Measurements from ENCODE around the gene HSP90AB1. TPM values are rescaled to one million over a fixed set of nuclear protein-coding genes. Genes with fewer than 3 reads are reported as not detected.

HSP90AB1 gene
- total RNA-seq, 3 donors from 2014 or later (not counting 1 experiment from before 2014, with no cell fraction given) = 256 to 372 (median 308) TPM

DNA sequence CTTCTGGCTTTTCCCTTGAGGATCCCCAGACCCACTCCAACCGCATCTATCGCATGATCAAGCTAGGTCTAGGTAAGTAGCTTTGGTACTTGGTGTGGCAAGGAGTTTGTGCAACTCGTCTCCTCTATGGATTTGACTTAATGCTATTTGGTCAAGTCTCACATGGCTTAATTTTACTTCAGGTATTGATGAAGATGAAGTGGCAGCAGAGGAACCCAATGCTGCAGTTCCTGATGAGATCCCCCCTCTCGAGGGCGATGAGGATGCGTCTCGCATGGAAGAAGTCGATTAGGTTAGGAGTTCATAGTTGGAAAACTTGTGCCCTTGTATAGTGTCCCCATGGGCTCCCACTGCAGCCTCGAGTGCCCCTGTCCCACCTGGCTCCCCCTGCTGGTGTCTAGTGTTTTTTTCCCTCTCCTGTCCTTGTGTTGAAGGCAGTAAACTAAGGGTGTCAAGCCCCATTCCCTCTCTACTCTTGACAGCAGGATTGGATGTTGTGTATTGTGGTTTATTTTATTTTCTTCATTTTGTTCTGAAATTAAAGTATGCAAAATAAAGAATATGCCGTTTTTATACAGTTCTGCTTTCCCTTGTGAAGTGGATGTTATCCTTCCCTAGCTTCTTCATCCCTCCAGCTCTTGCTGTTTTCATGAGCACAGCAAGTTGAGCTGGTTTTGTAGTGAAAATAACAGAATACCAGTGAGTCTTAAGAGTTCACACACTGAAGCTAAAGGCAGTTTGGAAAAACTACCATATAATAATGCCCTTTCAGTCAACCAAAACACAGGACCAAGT, 6.6 kb downstream of the HSP90AB1 start:
- Mint-ChIP-seq H3K36me3 (peaks cover 16% of the 10 kb centered on the region), H3K4me3 (peak overlapping the region; percentile 37), H3K27me3 (ENCODE audit: low read depth in 2 of 2) (no peaks in the 10 kb centered on the region)

DNA sequence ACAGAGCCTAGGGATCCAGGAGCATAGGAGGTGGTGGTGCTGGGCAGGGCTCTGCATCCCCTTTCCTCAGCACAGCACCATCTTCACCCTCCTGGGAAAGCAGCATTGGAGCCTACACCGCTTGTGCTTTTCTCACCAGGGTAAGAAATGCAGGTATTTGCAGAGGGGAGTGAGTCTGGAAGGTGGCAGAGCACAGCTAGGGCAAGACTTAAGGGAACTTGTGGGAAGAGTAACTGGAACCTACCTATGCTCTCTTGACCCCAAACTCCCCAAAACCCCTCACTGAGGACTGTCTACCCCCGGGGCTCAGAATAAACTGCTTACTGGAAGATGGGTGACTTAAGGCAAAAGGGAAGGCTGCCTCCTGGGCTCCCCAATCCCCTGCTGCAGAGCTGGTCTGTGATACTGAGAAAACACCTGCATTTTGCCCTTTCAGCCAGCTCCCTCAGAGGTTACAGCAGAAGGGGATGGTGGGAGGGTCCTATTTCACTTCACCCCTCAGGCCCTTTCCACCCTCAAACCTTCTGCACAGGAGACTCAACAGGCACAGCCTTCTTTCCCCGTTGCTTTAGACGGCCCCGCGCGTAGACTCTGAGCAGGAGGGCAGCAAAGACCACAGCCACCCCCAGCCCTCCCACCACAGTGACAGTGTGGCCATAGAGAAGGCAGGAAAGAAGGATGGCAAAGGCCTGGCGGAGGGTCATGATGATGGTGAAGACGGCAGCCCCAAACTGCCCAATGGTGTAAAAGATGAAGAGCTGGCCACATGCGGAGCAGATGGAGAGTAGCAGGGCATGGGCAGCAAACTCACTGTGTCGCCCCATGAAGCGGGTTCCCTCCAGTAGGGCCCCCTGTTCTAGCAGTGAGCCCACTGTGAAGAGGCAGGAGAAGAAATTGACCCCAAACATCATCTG, 7.5 kb downstream of the HSP90AB1 start:
- Mint-ChIP-seq H3K36me3 (peaks cover 10% of the 10 kb centered on the region), H3K27ac (peak overlapping the region; percentile 90 to 97), H3K27me3 (ENCODE audit: low read depth in 2 of 2) (no peaks in the 10 kb centered on the region), H3K9me3 (no peaks in the 10 kb centered on the region), H3K4me1 (peaks cover 55 to 66% of the 10 kb centered on the region in 2 donors), H3K4me3 (peak overlapping the region; percentile 86)
- TF ChIP-seq CTCF (IDR thresholded peaks at IDR 0.05) = no peak
- H3K4me3 ChIP-seq (ENCODE audit: low read length) = no peak overlapping the region
- peaks cover 23% of the 10 kb centered on the region for H3K4me1 ChIP-seq (ENCODE audit: control insufficient read depth, insufficient read depth, low read length)
- H3K36me3 ChIP-seq (ENCODE audit: control insufficient read depth, insufficient read depth, low read length) = peaks cover 63% of the 10 kb centered on the region
- H3K27ac ChIP-seq (ENCODE audit: low read length) = no peak overlapping the region
- intact Hi-C loops (cut with micrococcal nuclease) = no loop called here
- DNase-seq = peak in 1 of 2 donors; percentile 18
- ATAC-seq = no peak
- H3K9me3 ChIP-seq (ENCODE audit: control insufficient read depth, insufficient read depth, low read length) = no peaks in the 10 kb centered on the region
- no peaks in the 10 kb centered on the region for H3K27me3 ChIP-seq (ENCODE audit: control insufficient read depth, insufficient read depth, low read length)
- 79% methylated on average over 10 of the region's 12 CpGs for WGBS (ENCODE audit: insufficient coverage)

More for the DNA sequence above, 6.6 kb downstream of the HSP90AB1 start:
- ATAC-seq = peak in 1 of 3 donors; percentile 24
- H3K27ac ChIP-seq (ENCODE audit: low read length) = no peak overlapping the region
- peaks cover 66% of the 10 kb centered on the region for H3K36me3 ChIP-seq (ENCODE audit: control insufficient read depth, insufficient read depth, low read length)
- peak overlapping the region; percentile 90 to 97 for H3K27ac Mint-ChIP-seq
- intact Hi-C loops (cut with micrococcal nuclease) = no loop called here
- peak in 1 of 2 donors; percentile 79 for DNase-seq
- TF ChIP-seq CTCF (IDR thresholded peaks at IDR 0.05) = peak; percentile 46
- 75% methylated on average over 7 of the region's 10 CpGs for WGBS (ENCODE audit: insufficient coverage)
- no peaks in the 10 kb centered on the region for H3K9me3 ChIP-seq (ENCODE audit: control insufficient read depth, insufficient read depth, low read length)
- no peaks in the 10 kb centered on the region for H3K27me3 ChIP-seq (ENCODE audit: control insufficient read depth, insufficient read depth, low read length)
- peaks cover 29% of the 10 kb centered on the region for H3K4me1 ChIP-seq (ENCODE audit: control insufficient read depth, insufficient read depth, low read length)
- no peak overlapping the region for H3K4me3 ChIP-seq (ENCODE audit: low read length)
- H3K9me3 Mint-ChIP-seq = no peaks in the 10 kb centered on the region
- peaks cover 59 to 68% of the 10 kb centered on the region in 2 donors for H3K4me1 Mint-ChIP-seq

GRCh38 chr6:44255105-44255808, 8.4 kb downstream of the HSP90AB1 start:
- Histone ChIP-seq H3K27me3 (ENCODE audit: control insufficient read depth, insufficient read depth, low read length) (no peaks in the 10 kb centered on the region), H3K36me3 (ENCODE audit: control insufficient read depth, insufficient read depth, low read length) (peaks cover 62% of the 10 kb centered on the region), H3K4me3 (ENCODE audit: low read length) (no peak overlapping the region), H3K27ac (ENCODE audit: low read length) (no peak overlapping the region), H3K9me3 (ENCODE audit: control insufficient read depth, insufficient read depth, low read length) (no peaks in the 10 kb centered on the region), H3K4me1 (ENCODE audit: control insufficient read depth, insufficient read depth, low read length) (peaks cover 23% of the 10 kb centered on the region)
- DNase-seq (peak in 1 of 2 donors; percentile 23), ATAC-seq (no peak)
- Mint-ChIP-seq H3K27me3 (ENCODE audit: low read depth in 2 of 2) (no peaks in the 10 kb centered on the region), H3K9me3 (no peaks in the 10 kb centered on the region), H3K4me1 (peaks cover 46 to 59% of the 10 kb centered on the region in 2 donors), H3K4me3 (peak overlapping the region; percentile 86), H3K27ac (peak overlapping the region; percentile 90 to 97), H3K36me3 (peaks cover 2% of the 10 kb centered on the region)
- no peak for TF ChIP-seq CTCF (IDR thresholded peaks at IDR 0.05)
- intact Hi-C loops (cut with micrococcal nuclease) = no loop called here
- WGBS (ENCODE audit: insufficient coverage) = 81% methylated on average over 15 of the region's 16 CpGs

Data from natural killer cell (primary cell).